H1 (cell line): Measurements from ENCODE around the gene FGF4. TPM values are rescaled to one million over a fixed set of nuclear protein-coding genes. Genes with fewer than 3 reads are reported as not detected.

ENCODE experiments used
- CTCF ChIA-PET: fragments of 300-600 bp; sonication (Branson Sonifier 250); formaldehyde crosslinking; loops from one replicate; lab custom pipeline; 2021; ENCODE audit not compliant: partially characterized antibody; lab: Charles Lee
- POLR2A ChIA-PET: fragments of 300-600 bp; sonication (Branson Sonifier 250); formaldehyde crosslinking; loops from one replicate; lab custom pipeline; 2021; ENCODE audit warnings: inconsistent platforms; ENCODE audit not compliant: partially characterized antibody; lab: Charles Lee
- DNase-seq, 2 experiments: peaks; one replicate each; pipeline versions ENCODE4 v3.0.0 to v3.0.0-alpha.2; 2010 to 2022; ENCODE audit warnings: low spot score in 2 of 2, low read depth in 1 of 2, mixed read lengths in 1 of 2
- FAIRE-seq: peaks from 2 replicates; lab custom pipeline; 2011; peaks lifted over from hg19 to GRCh38; lab: Jason Lieb, UNC
- H2AFZ ChIP-seq: 2 replicates; pipeline ENCODE4 v1.8.1; 2012; ENCODE audit warnings: low read length, inconsistent platforms
- H2AK5ac ChIP-seq: 2 replicates; pipeline ENCODE4 v1.6.1; 2013; ENCODE audit warnings: low read depth, low read length
- H2BK120ac ChIP-seq: replicated peaks from 2 replicates; pipeline ENCODE3; 2013; ENCODE audit warnings: low read depth, low read length, inconsistent platforms
- H2BK12ac ChIP-seq: 2 replicates; pipeline ENCODE4 v1.6.1; 2013; ENCODE audit warnings: low read depth, low read length
- H2BK15ac ChIP-seq: 2 replicates; pipeline ENCODE4 v1.6.1; 2013; ENCODE audit warnings: low read length
- H2BK20ac ChIP-seq: 2 replicates; pipeline ENCODE4 v1.6.1; 2013; ENCODE audit warnings: low read length
- H2BK5ac ChIP-seq: 2 replicates; pipeline ENCODE4 v1.6.1; 2013; ENCODE audit warnings: low read depth, low read length
- H3K14ac ChIP-seq: 2 replicates; pipeline ENCODE4 v1.6.1; 2013; ENCODE audit warnings: inconsistent platforms; ENCODE audit not compliant: insufficient read length
- H3K18ac ChIP-seq: 2 replicates; pipeline ENCODE4 v1.6.1; 2013; ENCODE audit warnings: low read length; ENCODE audit errors: extremely low read depth
- H3K23ac ChIP-seq: 2 replicates; pipeline ENCODE4 v1.6.1; 2013; ENCODE audit warnings: inconsistent platforms; ENCODE audit not compliant: insufficient read length
- H3K23me2 ChIP-seq: 2 replicates; pipeline ENCODE4 v1.6.1; 2013; ENCODE audit warnings: low read depth, low read length
- H3K27ac ChIP-seq: 2 replicates; pipeline ENCODE4 v1.6.1; 2011; ENCODE audit warnings: low read depth, low read length, inconsistent platforms
- H3K27me3 ChIP-seq, 4 experiments: replicated peaks in 1 of 4; 1 replicate in 1 of 4; 2 replicates in 3 of 4; pipeline versions ENCODE4 v1.6.1 to v1.8.1; 2011 to 2013; ENCODE audit warnings: low read length in 3 of 4, mild to moderate bottlenecking in 3 of 4, inconsistent platforms in 2 of 4, mixed read lengths in 2 of 4, moderate library complexity in 1 of 4; ENCODE audit not compliant: control insufficient read depth in 3 of 4, insufficient read depth in 3 of 4; ENCODE audit errors: extremely low read depth in 1 of 4
- H3K36me3 ChIP-seq, 4 experiments: 2 replicates each; pipeline versions ENCODE4 v1.6.1 to v1.8.1; 2011 to 2013; ENCODE audit warnings: mild to moderate bottlenecking in 4 of 4, low read length in 3 of 4, moderate library complexity in 2 of 4, control low read depth in 1 of 4, inconsistent platforms in 1 of 4; ENCODE audit not compliant: insufficient read depth in 4 of 4, control insufficient read depth in 2 of 4
- H3K4ac ChIP-seq: replicated peaks from 2 replicates; pipeline ENCODE3; 2013; ENCODE audit warnings: low read length, low read depth, mixed read lengths, inconsistent platforms; ENCODE audit not compliant: insufficient read length
- H3K4me1 ChIP-seq, 4 experiments: replicated peaks in 1 of 4; 1 replicate in 1 of 4; 2 replicates in 3 of 4; pipeline versions ENCODE4 v1.6.1 to v1.8.1; 2011 to 2013; ENCODE audit warnings: low read length in 3 of 4, inconsistent platforms in 2 of 4, mixed read lengths in 1 of 4; ENCODE audit not compliant: insufficient read depth in 4 of 4, control insufficient read depth in 3 of 4
- H3K4me2 ChIP-seq, 2 experiments: 2 replicates each; pipeline versions ENCODE4 v1.6.1 to v1.8.1; 2011 to 2013; ENCODE audit warnings: low read depth in 2 of 2, low read length in 2 of 2, control low read depth in 1 of 2, inconsistent platforms in 1 of 2, mild to moderate bottlenecking in 1 of 2; ENCODE audit not compliant: insufficient read depth in 1 of 2
- H3K4me3 ChIP-seq, 4 experiments: fragments of 200-600, 300-600 bp in 1 of 4; sonication (generic), shearing (Covaris generic), sonication (Bioruptor Twin) in 1 of 4; 2 replicates each; pipeline versions ENCODE4 v1.5.1 to v1.8.1; 2011 to 2016; ENCODE audit warnings: low read length in 4 of 4, low read depth in 3 of 4, control low read depth in 2 of 4, inconsistent platforms in 2 of 4, mild to moderate bottlenecking in 2 of 4, mixed read lengths in 1 of 4, moderate library complexity in 1 of 4; ENCODE audit not compliant: insufficient read depth in 2 of 4; ENCODE audit errors: extremely low read depth in 1 of 4
- H3K56ac ChIP-seq: replicated peaks from 2 replicates; pipeline ENCODE3; 2013; ENCODE audit warnings: low read depth, mild to moderate bottlenecking, mixed read lengths, low read length, inconsistent platforms; ENCODE audit not compliant: insufficient read length
- H3K79me1 ChIP-seq: 2 replicates; pipeline ENCODE4 v1.6.1; 2013; ENCODE audit warnings: low read depth, low read length, control low read depth
- H3K79me2 ChIP-seq, 2 experiments: 2 replicates each; pipeline versions ENCODE4 v1.6.1 to v1.8.1; 2012 to 2013; ENCODE audit warnings: low read length in 2 of 2, mild to moderate bottlenecking in 2 of 2, inconsistent platforms in 1 of 2; ENCODE audit not compliant: insufficient read depth in 2 of 2, control insufficient read depth in 1 of 2
- H3K9ac ChIP-seq, 4 experiments: replicated peaks in 1 of 4; 1 replicate in 1 of 4; 2 replicates in 3 of 4; pipeline versions ENCODE4 v1.6.1 to v1.8.1; 2011 to 2013; ENCODE audit warnings: low read depth in 3 of 4, low read length in 3 of 4, control low read depth in 2 of 4, mild to moderate bottlenecking in 2 of 4, moderate library complexity in 2 of 4, inconsistent platforms in 1 of 4; ENCODE audit errors: extremely low read depth in 1 of 4
- H3K9me3 ChIP-seq, 2 experiments: 2 replicates each; pipeline versions ENCODE4 v1.6.1 to v1.8.1; 2012 to 2013; ENCODE audit warnings: mild to moderate bottlenecking in 2 of 2, moderate library complexity in 2 of 2, control low read depth in 1 of 2, inconsistent platforms in 1 of 2, low read depth in 1 of 2, low read length in 1 of 2, mixed read lengths in 1 of 2; ENCODE audit not compliant: insufficient read depth in 2 of 2
- H4K20me1 ChIP-seq, 2 experiments: replicated peaks in 1 of 2; 2 replicates each; pipeline versions ENCODE3 to v1.8.1; 2011 to 2013; ENCODE audit warnings: inconsistent platforms in 2 of 2, low read length in 2 of 2, mild to moderate bottlenecking in 1 of 2; ENCODE audit not compliant: insufficient read depth in 2 of 2, control insufficient read depth in 1 of 2
- H4K5ac ChIP-seq: 2 replicates; pipeline ENCODE4 v1.6.1; 2013; ENCODE audit warnings: low read length, low read depth, mixed read lengths, inconsistent platforms; ENCODE audit not compliant: insufficient read length
- H4K8ac ChIP-seq: 2 replicates; pipeline ENCODE4 v1.8.0; 2013; ENCODE audit warnings: mild to moderate bottlenecking, moderate library complexity, low read length, inconsistent platforms; ENCODE audit not compliant: insufficient read depth; ENCODE audit errors: extremely low read depth
- H4K91ac ChIP-seq: replicated peaks from 2 replicates; pipeline ENCODE3; 2013; ENCODE audit warnings: low read length, mixed read lengths, inconsistent platforms; ENCODE audit not compliant: insufficient read length
- JUN ChIP-seq: IDR thresholded peaks from 2 replicates; pipeline ENCODE4 v1.6.1; 2011; ENCODE audit warnings: low read depth, mild to moderate bottlenecking, improper control_type of control experiment, low read length
- WGBS, 2 experiments: shearing (Covaris generic) in 1 of 2; methylation state at CpG; one replicate each; pipeline versions ENCODE4 v1.1.6 to v1.1.7; 2013 to 2015; ENCODE audit warnings: low lambda C conversion rate in 2 of 2, mixed read lengths in 2 of 2, inconsistent platforms in 1 of 2, low coverage in 1 of 2, missing lambda C conversion rate in 1 of 2; ENCODE audit not compliant: insufficient replicate concordance in 2 of 2, insufficient coverage in 1 of 2, insufficient read length in 1 of 2; ENCODE audit errors: extremely low coverage in 1 of 2, missing lambda C conversion rate in 1 of 2; 5-methylcytosine and 5-hydroxymethylcytosine counted together
- polyA plus RNA-seq, 7 experiments: library from polyadenylated mRNA; depleted of rRNA in 3 of 7; stranded (reverse) in 5 of 7; unstranded in 2 of 7; fragments of >200 nt in 5 of 7; fragments of 200-250 nt in 2 of 7; gene quantifications; 1 replicate in 5 of 7; 2 replicates in 1 of 7; 4 replicates in 1 of 7; pipeline versions ENCODE4 v1.2.1 to v1.2.3, GENCODE V29; 2011 to 2013; ENCODE audit warnings: missing spikeins in 2 of 7, mixed read lengths in 2 of 7
- total RNA-seq: library from RNA; stranded (reverse); fragmentation: NEBNext Ultra II Directional; extraction: Animal tissue kit (Norgen Biotek cat#: 25700); gene quantifications from 2 replicates; pipeline ENCODE4 v1.2.1, GENCODE V29; 2021

FGF4 gene
- total and polyA plus RNA-seq, 2 of the 8 experiments (the other 6 are each of a cell fraction or from before 2014, with no cell fraction given): 0.57 to 2.0 TPM

- no peak overlapping the region for H3K18ac ChIP-seq
- peaks cover 2% of the 10 kb centered on the region; the same call in 1 of the 2 replicates for H3K23me2 ChIP-seq
- no peak overlapping the region for H3K14ac ChIP-seq
- H4K20me1 ChIP-seq: no peaks in the 10 kb centered on the region
- no peak overlapping the region for H3K27ac ChIP-seq
- H3K9ac ChIP-seq: no peak overlapping the region
- peak overlapping the region; percentile 32; the same call in 1 of the 2 replicates for H2BK5ac ChIP-seq
- H3K27me3 ChIP-seq: no peaks in the 10 kb centered on the region
- no peak overlapping the region for H2BK20ac ChIP-seq
- no peaks in the 10 kb centered on the region for H3K36me3 ChIP-seq
- peak overlapping the region; percentile 40; the same call in 1 of the 2 replicates for H2BK12ac ChIP-seq
- TF ChIP-seq JUN: no peak
- no peak overlapping the region for H4K91ac ChIP-seq
- H3K4ac ChIP-seq: no peak overlapping the region
- H2AK5ac ChIP-seq: no peak overlapping the region
- ChIA-PET CTCF (interaction anchor here (0.8 to 1.4 kb wide), 3 partner anchors 32 to 47 kb away, joined by 3 to 4 read pairs (median 3); no protein-coding TSS in a partner anchor), POLR2A (no interaction called here)
- H3K9me3 ChIP-seq: no peaks in the 10 kb centered on the region
- no peak overlapping the region for H2BK15ac ChIP-seq
- H3K56ac ChIP-seq: no peak overlapping the region
- H4K8ac ChIP-seq: no peak overlapping the region
- H4K5ac ChIP-seq: no peak overlapping the region
- peaks cover 0 to 10% (median 6%) of the 10 kb centered on the region in 4 experiments; a peak in 5 of 7 replicates for H3K4me1 ChIP-seq
- H2AFZ ChIP-seq: no peak overlapping the region
- no peak for DNase-seq
- H3K23ac ChIP-seq: no peak overlapping the region
- 80% methylated on average over 8 of the region's 11 CpGs; no CpG with 5 or more reads in 1 of the 2 experiments for WGBS, 2 experiments
- H2BK120ac ChIP-seq: no peak overlapping the region
- H3K4me3 ChIP-seq: no peak overlapping the region
- no peak for FAIRE-seq
- no peak overlapping the region for H3K4me2 ChIP-seq
- H3K79me2 ChIP-seq: no peaks in the 10 kb centered on the region
- no peaks in the 10 kb centered on the region for H3K79me1 ChIP-seq
Observed at GRCh38 chr11:69750108-69750850, 24.9 kb downstream of the FGF4 start.
